HepG2 (cell line): ENCODE measurements around the gene SH2D3A. TPM values are rescaled to one million over a fixed set of nuclear protein-coding genes. Genes with fewer than 3 reads are reported as not detected.

Source experiments
- FOXA3 ChIP-seq: IDR thresholded peaks from 2 replicates; pipeline ENCODE4 v1.6.1; 2016; ENCODE audit warnings: missing genetic modification reagents, missing compliant biosample characterization
- GATAD2A ChIP-seq: IDR thresholded peaks from 2 replicates; pipeline ENCODE4 v1.6.1; 2016
- HOXA7 ChIP-seq: sonication (generic); formaldehyde crosslinking; IDR thresholded peaks from 2 replicates; pipeline ENCODE4 v1.8.1; 2022; ENCODE audit warnings: mild to moderate bottlenecking, missing genetic modification reagents, moderate library complexity
- MEIS2 ChIP-seq: sonication (generic); formaldehyde crosslinking; IDR thresholded peaks from 2 replicates; pipeline ENCODE4 v1.9.0; 2021; ENCODE audit warnings: mild to moderate bottlenecking, missing genetic modification reagents
- PBX2 ChIP-seq: IDR thresholded peaks from 2 replicates; pipeline ENCODE4 v1.6.1; 2016; ENCODE audit warnings: control low read depth
- RNF219 ChIP-seq: sonication (generic); formaldehyde crosslinking; IDR thresholded peaks from 2 replicates; pipeline ENCODE4 v1.5.0; 2020; ENCODE audit warnings: mild to moderate bottlenecking, missing genetic modification reagents
- TBL1XR1 ChIP-seq: fragments of 150-350 bp; IDR thresholded peaks from 2 replicates; pipeline ENCODE4 v1.6.1; 2014; ENCODE audit warnings: borderline replicate concordance, low read length; ENCODE audit not compliant: partially characterized antibody
- TCF7L2 ChIP-seq: IDR thresholded peaks from 2 replicates; pipeline ENCODE4 v1.6.1; 2011; ENCODE audit warnings: mild to moderate bottlenecking, low read depth, low read length, moderate library complexity
- TIGD3 ChIP-seq: sonication (generic); formaldehyde crosslinking; IDR thresholded peaks from 2 replicates; pipeline ENCODE4 v1.5.1; 2020; ENCODE audit warnings: mild to moderate bottlenecking, missing genetic modification reagents, borderline replicate concordance
- ZBTB44 ChIP-seq: sonication (generic); formaldehyde crosslinking; IDR thresholded peaks from 2 replicates; pipeline ENCODE4 v1.4.0; 2020; ENCODE audit warnings: missing genetic modification reagents
- ZNF543 ChIP-seq: sonication (generic); formaldehyde crosslinking; IDR thresholded peaks from 2 replicates; pipeline ENCODE4 v1.4.0; 2020; ENCODE audit warnings: mild to moderate bottlenecking, missing genetic modification reagents
- ZNF713 ChIP-seq: sonication (generic); formaldehyde crosslinking; IDR thresholded peaks from 2 replicates; pipeline ENCODE4 v1.4.0; 2020; ENCODE audit warnings: mild to moderate bottlenecking, missing genetic modification reagents
- ZSCAN25 ChIP-seq: sonication (generic); formaldehyde crosslinking; IDR thresholded peaks from 2 replicates; pipeline ENCODE4 v1.8.0; 2022; ENCODE audit warnings: mild to moderate bottlenecking, missing genetic modification reagents
- polyA plus RNA-seq, 8 experiments: library from polyadenylated mRNA; depleted of rRNA in 3 of 8; stranded (reverse) in 7 of 8; unstranded in 1 of 8; fragments of >200 nt; fragmentation: Illumina TruSeq in 4 of 8; extraction: Trizol in 4 of 8; gene quantifications; 2 replicates each; pipeline versions ENCODE4 v1.2.1 to v1.2.3, GENCODE V29; 2011 to 2016; ENCODE audit warnings: low read depth in 4 of 8, missing spikeins in 1 of 8, mixed read lengths in 1 of 8; ENCODE audit not compliant: insufficient read depth in 1 of 8
- total RNA-seq, 5 experiments: library from RNA; depleted of rRNA; stranded (reverse); fragments of >200 nt; fragmentation: Illumina TruSeq; extraction: Trizol; gene quantifications; 2 replicates each; pipeline ENCODE4 v1.2.3, GENCODE V29; 2016; ENCODE audit warnings: low read depth in 1 of 5
- TF ChIP-seq, protein P1 (sequence below): sonication (generic); formaldehyde crosslinking; IDR thresholded peaks from 2 replicates; pipeline ENCODE4 v1.5.0; 2020; ENCODE audit warnings: missing genetic modification reagents, mild to moderate bottlenecking, borderline replicate concordance
- TF ChIP-seq, protein P2 (sequence below): sonication (generic); formaldehyde crosslinking; IDR thresholded peaks from 2 replicates; pipeline ENCODE4 v1.5.0; 2020; ENCODE audit warnings: missing genetic modification reagents
- TF ChIP-seq, protein P3 (sequence below): IDR thresholded peaks from 2 replicates; pipeline ENCODE4 v1.6.1; 2016; ENCODE audit warnings: low read depth, control low read depth
- TF ChIP-seq, protein P4 (sequence below): sonication (generic); formaldehyde crosslinking; IDR thresholded peaks from 2 replicates; pipeline ENCODE4 v1.4.0; 2020; ENCODE audit warnings: mild to moderate bottlenecking, missing genetic modification reagents

The SH2D3A gene
- total and polyA plus RNA-seq, 2 of the 13 experiments (the other 11 are each of a cell fraction or from before 2014, with no cell fraction given), result 1.0 to 2.2 TPM

DNA sequence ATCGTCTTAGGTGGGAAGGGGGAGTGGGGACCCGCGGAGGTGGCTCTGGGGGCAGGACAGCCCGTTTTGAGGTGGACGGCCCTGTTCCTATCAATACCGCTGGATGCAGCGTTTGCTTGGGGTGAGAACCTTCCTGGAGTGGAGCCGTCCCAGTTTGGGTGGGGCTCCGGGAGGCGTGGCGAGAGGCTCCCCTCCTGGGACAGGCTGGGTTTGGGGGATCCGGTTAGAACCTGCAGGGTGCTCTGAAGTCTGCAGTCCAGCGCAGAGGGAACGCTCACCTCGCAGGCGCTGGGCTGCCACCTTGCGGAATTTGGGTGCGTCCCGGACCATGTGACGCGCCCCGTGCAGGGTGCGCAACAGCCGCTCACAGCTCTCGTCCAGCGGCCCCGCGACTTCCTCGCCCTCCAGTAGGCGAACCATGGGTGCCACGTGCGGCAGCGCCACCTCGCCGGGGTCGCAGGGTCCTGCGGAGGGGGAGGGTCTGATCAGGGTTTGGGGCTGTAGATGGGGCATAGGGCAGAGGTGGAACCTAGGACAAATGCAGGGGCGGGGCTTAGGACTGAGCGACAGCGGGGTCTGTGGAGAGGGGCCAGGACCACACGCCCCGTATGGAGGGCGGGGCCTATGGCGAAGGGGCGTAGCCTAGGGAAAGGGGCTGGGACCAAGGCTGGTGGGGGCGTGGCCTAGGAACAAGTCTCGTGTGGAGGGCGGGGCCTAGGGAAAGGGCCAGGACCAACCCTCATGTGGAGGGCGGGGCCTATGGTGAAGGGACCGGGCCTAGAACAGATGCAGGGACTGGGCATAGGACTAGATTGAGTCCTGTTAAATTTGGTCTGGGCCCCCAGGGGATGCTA is 13.8 kb downstream of the SH2D3A start (continued):
- TF ChIP-seq, protein P1, sequence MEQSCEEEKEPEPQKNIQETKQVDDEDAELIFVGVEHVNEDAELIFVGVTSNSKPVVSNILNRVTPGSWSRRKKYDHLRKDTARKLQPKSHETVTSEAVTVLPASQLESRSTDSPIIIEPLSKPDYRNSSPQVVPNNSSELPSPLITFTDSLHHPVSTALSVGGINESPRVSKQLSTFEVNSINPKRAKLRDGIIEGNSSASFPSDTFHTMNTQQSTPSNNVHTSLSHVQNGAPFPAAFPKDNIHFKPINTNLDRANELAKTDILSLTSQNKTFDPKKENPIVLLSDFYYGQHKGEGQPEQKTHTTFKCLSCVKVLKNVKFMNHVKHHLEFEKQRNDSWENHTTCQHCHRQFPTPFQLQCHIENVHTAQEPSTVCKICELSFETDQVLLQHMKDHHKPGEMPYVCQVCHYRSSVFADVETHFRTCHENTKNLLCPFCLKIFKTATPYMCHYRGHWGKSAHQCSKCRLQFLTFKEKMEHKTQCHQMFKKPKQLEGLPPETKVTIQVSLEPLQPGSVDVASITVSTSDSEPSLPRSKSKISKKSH (CRISPR knock-in tag), result 0 out of 2 replicates have a peak, but pooled peaks have one; percentile 38
- peak; percentile 89 for TF ChIP-seq ZSCAN25 (CRISPR knock-in tag)
- TF ChIP-seq FOXA3, result no peak; the same call in 1 of the 2 replicates
- TF ChIP-seq TBL1XR1, result no peak
- TF ChIP-seq, protein P2, sequence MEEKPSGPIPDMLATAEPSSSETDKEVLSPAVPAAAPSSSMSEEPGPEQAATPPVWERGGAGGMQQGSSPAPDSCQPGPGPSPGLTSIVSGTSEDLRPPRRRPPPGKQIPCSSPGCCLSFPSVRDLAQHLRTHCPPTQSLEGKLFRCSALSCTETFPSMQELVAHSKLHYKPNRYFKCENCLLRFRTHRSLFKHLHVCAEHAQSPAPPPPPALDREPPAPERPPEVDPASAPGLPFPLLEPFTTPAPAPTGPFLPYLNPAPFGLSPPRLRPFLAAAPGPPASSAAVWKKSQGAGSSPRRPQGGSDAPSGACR (CRISPR knock-in tag), result 0 out of 2 replicates have a peak, but pooled peaks have one; percentile 20
- peak; percentile 77 for TF ChIP-seq GATAD2A
- TF ChIP-seq TCF7L2, result no peak
- TF ChIP-seq HOXA7 (CRISPR knock-in tag), result no peak
- peak; percentile 66; the same call in 1 of the 2 replicates for TF ChIP-seq MEIS2
- no peak for TF ChIP-seq ZNF713 (CRISPR knock-in tag)
- no peak for TF ChIP-seq TIGD3 (CRISPR knock-in tag)
- TF ChIP-seq, protein P3, sequence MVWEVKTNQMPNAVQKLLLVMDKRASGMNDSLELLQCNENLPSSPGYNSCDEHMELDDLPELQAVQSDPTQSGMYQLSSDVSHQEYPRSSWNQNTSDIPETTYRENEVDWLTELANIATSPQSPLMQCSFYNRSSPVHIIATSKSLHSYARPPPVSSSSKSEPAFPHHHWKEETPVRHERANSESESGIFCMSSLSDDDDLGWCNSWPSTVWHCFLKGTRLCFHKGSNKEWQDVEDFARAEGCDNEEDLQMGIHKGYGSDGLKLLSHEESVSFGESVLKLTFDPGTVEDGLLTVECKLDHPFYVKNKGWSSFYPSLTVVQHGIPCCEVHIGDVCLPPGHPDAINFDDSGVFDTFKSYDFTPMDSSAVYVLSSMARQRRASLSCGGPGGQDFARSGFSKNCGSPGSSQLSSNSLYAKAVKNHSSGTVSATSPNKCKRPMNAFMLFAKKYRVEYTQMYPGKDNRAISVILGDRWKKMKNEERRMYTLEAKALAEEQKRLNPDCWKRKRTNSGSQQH, result 0 out of 2 replicates have a peak, but pooled peaks have one; percentile 38
- TF ChIP-seq, protein P4, sequence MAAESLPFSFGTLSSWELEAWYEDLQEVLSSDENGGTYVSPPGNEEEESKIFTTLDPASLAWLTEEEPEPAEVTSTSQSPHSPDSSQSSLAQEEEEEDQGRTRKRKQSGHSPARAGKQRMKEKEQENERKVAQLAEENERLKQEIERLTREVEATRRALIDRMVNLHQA (CRISPR knock-in tag), result no peak
- peak; percentile 44; the same call in 1 of the 2 replicates for TF ChIP-seq ZBTB44 (CRISPR knock-in tag)
- TF ChIP-seq PBX2, result peak; percentile 73
- TF ChIP-seq ZNF543 (CRISPR knock-in tag), result peak; percentile 100
- no peak for TF ChIP-seq RNF219 (CRISPR knock-in tag)
